Measurements from ENCODE around the gene PTPRD. TPM values are rescaled to one million over a fixed set of nuclear protein-coding genes. Genes with fewer than 3 reads are reported as not detected.

Gene PTPRD
- total RNA-seq, 1 donor from 2014 or later: 197 TPM

GRCh38 chr9:8649160-8649559 is 1963.6 kb downstream of the PTPRD start:
- DNase-seq (ENCODE audit: extremely low spot score, unreplicated experiment): no peak
- H3K4me1 Mint-ChIP-seq (ENCODE audit: unreplicated experiment): peaks cover 23% of the 10 kb centered on the region
- no peaks in the 10 kb centered on the region for H3K9me3 Mint-ChIP-seq
- no peak overlapping the region for H3K4me3 Mint-ChIP-seq
- no peak overlapping the region for H3K27ac Mint-ChIP-seq
- H3K36me3 Mint-ChIP-seq: peaks cover 6% of the 10 kb centered on the region
- TF ChIP-seq CTCF (conservative IDR thresholded peaks at IDR 0.05): no peak
- no peaks in the 10 kb centered on the region for H3K27me3 Mint-ChIP-seq

- DNase-seq (ENCODE audit: extremely low spot score, unreplicated experiment): no peak
- Mint-ChIP-seq H3K4me3 (no peak overlapping the region), H3K9me3 (no peaks in the 10 kb centered on the region), H3K36me3 (peaks cover 8% of the 10 kb centered on the region), H3K27me3 (no peaks in the 10 kb centered on the region), H3K27ac (no peak overlapping the region), H3K4me1 (ENCODE audit: unreplicated experiment) (peaks cover 18% of the 10 kb centered on the region)
- TF ChIP-seq CTCF (conservative IDR thresholded peaks at IDR 0.05): no peak
Measured at GRCh38 chr9:8648271-8648845, 1964.4 kb downstream of the PTPRD start.

DNA sequence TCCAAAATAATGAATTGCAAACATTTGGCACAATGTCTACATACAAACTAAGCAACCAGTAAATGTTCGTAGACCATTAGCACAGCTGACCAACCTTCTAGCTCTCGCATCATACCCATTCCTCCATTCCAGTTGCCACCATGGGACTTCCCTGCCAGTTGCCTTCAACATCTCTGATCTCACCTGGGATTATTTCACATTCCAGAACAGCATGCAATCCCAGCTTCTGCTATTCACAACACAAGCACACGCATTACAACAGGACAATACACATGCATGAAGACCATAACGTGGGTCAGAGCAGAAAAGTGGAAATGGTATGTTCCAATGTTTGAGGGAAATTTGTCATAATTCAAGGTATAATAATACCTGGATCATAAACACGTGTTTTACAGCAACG is 1965.0 kb downstream of the PTPRD start:
- no peak overlapping the region for H3K4me3 Mint-ChIP-seq
- TF ChIP-seq CTCF (conservative IDR thresholded peaks at IDR 0.05): no peak
- H3K9me3 Mint-ChIP-seq: no peaks in the 10 kb centered on the region
- H3K4me1 Mint-ChIP-seq (ENCODE audit: unreplicated experiment): peaks cover 16% of the 10 kb centered on the region
- H3K36me3 Mint-ChIP-seq: peaks cover 8% of the 10 kb centered on the region
- no peak overlapping the region for H3K27ac Mint-ChIP-seq
- H3K27me3 Mint-ChIP-seq: no peaks in the 10 kb centered on the region
- DNase-seq (ENCODE audit: extremely low spot score, unreplicated experiment): no peak

DNA sequence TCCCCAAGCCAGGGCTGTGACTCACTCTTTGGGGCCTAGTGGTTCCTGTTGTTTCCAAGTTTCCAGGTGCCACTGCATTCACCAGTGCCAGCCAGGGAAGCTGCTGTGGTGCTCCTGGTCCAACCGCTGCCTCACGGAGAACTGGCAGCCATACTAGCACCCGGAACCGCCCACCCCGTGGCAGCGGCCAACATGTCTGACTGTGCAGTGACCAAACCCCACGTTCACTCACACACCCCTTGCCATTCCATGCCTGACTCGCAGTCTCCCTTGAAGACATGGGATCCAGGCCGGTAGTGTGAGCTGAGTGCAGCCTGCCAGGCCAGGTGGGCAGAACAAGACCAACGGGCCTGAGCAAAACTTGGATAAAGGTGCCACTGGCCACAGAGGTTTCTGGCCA is 1968.2 kb downstream of the PTPRD start:
- peaks cover 8% of the 10 kb centered on the region for H3K36me3 Mint-ChIP-seq
- H3K27ac Mint-ChIP-seq: no peak overlapping the region
- H3K4me1 Mint-ChIP-seq (ENCODE audit: unreplicated experiment): no peaks in the 10 kb centered on the region
- no peak for TF ChIP-seq CTCF (conservative IDR thresholded peaks at IDR 0.05)
- H3K9me3 Mint-ChIP-seq: no peaks in the 10 kb centered on the region
- no peak for DNase-seq (ENCODE audit: extremely low spot score, unreplicated experiment)
- no peak overlapping the region for H3K4me3 Mint-ChIP-seq
- no peaks in the 10 kb centered on the region for H3K27me3 Mint-ChIP-seq

DNA sequence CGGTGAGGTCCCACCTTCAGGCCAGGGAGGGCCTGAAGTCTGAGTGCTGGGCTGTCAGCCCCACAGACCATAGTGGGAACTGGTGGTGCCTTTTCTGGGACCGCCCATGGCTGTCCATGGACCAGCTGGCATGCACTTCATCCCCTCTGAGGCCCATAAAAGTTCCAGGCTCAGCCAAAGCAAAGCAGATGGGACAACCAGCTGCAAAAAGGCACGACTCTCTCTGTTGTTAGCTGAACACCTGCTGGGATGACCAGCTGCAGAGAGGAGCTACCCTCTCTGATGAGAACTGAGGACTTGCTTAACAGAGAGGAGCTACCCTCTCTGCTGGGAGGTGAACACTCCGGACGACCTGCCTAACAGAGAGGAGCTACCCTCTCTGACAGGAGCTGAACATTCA is 1968.9 kb downstream of the PTPRD start:
- no peak for DNase-seq (ENCODE audit: extremely low spot score, unreplicated experiment)
- no peaks in the 10 kb centered on the region for H3K4me1 Mint-ChIP-seq (ENCODE audit: unreplicated experiment)
- peaks cover 8% of the 10 kb centered on the region for H3K36me3 Mint-ChIP-seq
- H3K27me3 Mint-ChIP-seq: no peaks in the 10 kb centered on the region
- H3K27ac Mint-ChIP-seq: no peak overlapping the region
- no peak for TF ChIP-seq CTCF (conservative IDR thresholded peaks at IDR 0.05)
- H3K9me3 Mint-ChIP-seq: no peaks in the 10 kb centered on the region
- H3K4me3 Mint-ChIP-seq: no peak overlapping the region

- H3K27ac Mint-ChIP-seq: no peak overlapping the region
- no peaks in the 10 kb centered on the region for H3K9me3 Mint-ChIP-seq
- TF ChIP-seq CTCF (conservative IDR thresholded peaks at IDR 0.05): no peak
- H3K4me1 Mint-ChIP-seq (ENCODE audit: unreplicated experiment): no peaks in the 10 kb centered on the region
- H3K4me3 Mint-ChIP-seq: no peak overlapping the region
- no peak for DNase-seq (ENCODE audit: extremely low spot score, unreplicated experiment)
- peaks cover 8% of the 10 kb centered on the region for H3K36me3 Mint-ChIP-seq
- H3K27me3 Mint-ChIP-seq: no peaks in the 10 kb centered on the region
Measured at GRCh38 chr9:8643464-8643863, 1969.3 kb downstream of the PTPRD start.
